Ishikawa (cell line): ENCODE measurements around the gene ITIH1.

Source experiments
- CEBPB ChIP-seq: IDR thresholded peaks from 2 replicates; pipeline ENCODE4 v1.6.1; 2012
- CREB1 ChIP-seq: IDR thresholded peaks from 2 replicates; pipeline ENCODE4 v1.6.1; 2012; ENCODE audit warnings: low read depth
- EP300 ChIP-seq: IDR thresholded peaks from 2 replicates; pipeline ENCODE4 v1.6.1; 2012; ENCODE audit warnings: borderline replicate concordance
- FOXM1 ChIP-seq: IDR thresholded peaks from 2 replicates; pipeline ENCODE4 v1.6.1; 2012; ENCODE audit warnings: low read depth, borderline replicate concordance
- NFIC ChIP-seq: IDR thresholded peaks from 2 replicates; pipeline ENCODE4 v1.6.1; 2012
- RAD21 ChIP-seq: IDR thresholded peaks from 2 replicates; pipeline ENCODE4 v1.6.1; 2012; ENCODE audit warnings: low read depth
- TCF12 ChIP-seq: IDR thresholded peaks from 2 replicates; pipeline ENCODE4 v1.6.1; 2012; ENCODE audit warnings: low read depth
- TEAD4 ChIP-seq: IDR thresholded peaks from 2 replicates; pipeline ENCODE4 v1.6.1; 2012
- YY1 ChIP-seq: IDR thresholded peaks from 2 replicates; pipeline ENCODE4 v1.6.1; 2012; ENCODE audit warnings: low read depth
- ZBTB7A ChIP-seq: IDR thresholded peaks from 2 replicates; pipeline ENCODE4 v1.6.1; 2012; ENCODE audit warnings: low read depth
- TF ChIP-seq, protein P1 (sequence below): IDR thresholded peaks from 2 replicates; pipeline ENCODE4 v1.6.1; 2012
- TF ChIP-seq, protein P2 (sequence below): IDR thresholded peaks from 2 replicates; pipeline ENCODE4 v1.6.1; 2012; ENCODE audit warnings: low read depth, mild to moderate bottlenecking
- TF ChIP-seq, protein P3 (sequence below): IDR thresholded peaks from 2 replicates; pipeline ENCODE4 v1.6.1; 2012

ITIH1 gene

DNA sequence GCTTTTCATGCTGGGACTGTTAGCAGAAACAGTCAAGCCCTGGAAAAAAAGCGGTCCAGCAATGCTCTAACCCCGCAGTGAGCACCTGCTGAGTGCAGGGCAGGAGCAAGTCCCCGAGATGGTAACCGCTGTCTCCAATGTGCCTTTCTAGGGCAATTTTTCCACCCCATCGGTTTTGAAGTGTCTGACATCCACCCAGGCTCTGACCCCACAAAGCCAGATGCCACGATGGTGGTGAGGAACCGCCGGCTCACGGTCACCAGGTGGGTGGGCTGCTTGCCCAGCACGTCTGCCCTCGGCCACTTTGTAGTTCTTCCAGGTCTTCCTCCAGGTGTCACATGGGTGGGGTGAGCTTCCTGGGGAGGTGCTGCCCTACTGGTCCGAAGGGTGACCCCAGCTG is 14.0 kb downstream of the ITIH1 start:
- TF ChIP-seq, protein P1, sequence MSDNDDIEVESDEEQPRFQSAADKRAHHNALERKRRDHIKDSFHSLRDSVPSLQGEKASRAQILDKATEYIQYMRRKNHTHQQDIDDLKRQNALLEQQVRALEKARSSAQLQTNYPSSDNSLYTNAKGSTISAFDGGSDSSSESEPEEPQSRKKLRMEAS = no peak
- TF ChIP-seq, protein P2, sequence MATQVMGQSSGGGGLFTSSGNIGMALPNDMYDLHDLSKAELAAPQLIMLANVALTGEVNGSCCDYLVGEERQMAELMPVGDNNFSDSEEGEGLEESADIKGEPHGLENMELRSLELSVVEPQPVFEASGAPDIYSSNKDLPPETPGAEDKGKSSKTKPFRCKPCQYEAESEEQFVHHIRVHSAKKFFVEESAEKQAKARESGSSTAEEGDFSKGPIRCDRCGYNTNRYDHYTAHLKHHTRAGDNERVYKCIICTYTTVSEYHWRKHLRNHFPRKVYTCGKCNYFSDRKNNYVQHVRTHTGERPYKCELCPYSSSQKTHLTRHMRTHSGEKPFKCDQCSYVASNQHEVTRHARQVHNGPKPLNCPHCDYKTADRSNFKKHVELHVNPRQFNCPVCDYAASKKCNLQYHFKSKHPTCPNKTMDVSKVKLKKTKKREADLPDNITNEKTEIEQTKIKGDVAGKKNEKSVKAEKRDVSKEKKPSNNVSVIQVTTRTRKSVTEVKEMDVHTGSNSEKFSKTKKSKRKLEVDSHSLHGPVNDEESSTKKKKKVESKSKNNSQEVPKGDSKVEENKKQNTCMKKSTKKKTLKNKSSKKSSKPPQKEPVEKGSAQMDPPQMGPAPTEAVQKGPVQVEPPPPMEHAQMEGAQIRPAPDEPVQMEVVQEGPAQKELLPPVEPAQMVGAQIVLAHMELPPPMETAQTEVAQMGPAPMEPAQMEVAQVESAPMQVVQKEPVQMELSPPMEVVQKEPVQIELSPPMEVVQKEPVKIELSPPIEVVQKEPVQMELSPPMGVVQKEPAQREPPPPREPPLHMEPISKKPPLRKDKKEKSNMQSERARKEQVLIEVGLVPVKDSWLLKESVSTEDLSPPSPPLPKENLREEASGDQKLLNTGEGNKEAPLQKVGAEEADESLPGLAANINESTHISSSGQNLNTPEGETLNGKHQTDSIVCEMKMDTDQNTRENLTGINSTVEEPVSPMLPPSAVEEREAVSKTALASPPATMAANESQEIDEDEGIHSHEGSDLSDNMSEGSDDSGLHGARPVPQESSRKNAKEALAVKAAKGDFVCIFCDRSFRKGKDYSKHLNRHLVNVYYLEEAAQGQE = no peak
- no peak for TF ChIP-seq YY1

DNA sequence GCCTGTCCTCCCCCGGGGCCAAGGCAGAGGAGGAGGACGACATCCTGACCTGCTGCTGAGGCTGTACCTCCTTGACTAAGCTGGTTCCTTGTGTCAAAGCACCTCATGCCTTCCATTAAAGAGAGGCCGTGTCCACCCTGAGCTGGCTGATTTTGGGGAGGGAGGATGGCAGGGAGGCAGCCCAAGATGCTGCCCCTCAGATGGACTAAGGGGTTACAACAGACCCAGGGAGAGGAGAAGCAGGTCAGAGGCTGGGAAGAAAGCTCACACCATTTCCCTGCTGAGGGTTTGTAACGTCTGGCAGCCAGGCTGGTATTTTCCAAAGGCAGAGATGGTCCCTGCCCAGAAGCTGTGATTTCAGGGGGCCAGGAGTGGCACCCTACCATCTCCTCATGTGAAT is 14.5 kb downstream of the ITIH1 start:
- TF ChIP-seq, protein P1 = no peak
- no peak for TF ChIP-seq NFIC
- TF ChIP-seq, protein P2 = no peak
- TF ChIP-seq YY1 = no peak

DNA sequence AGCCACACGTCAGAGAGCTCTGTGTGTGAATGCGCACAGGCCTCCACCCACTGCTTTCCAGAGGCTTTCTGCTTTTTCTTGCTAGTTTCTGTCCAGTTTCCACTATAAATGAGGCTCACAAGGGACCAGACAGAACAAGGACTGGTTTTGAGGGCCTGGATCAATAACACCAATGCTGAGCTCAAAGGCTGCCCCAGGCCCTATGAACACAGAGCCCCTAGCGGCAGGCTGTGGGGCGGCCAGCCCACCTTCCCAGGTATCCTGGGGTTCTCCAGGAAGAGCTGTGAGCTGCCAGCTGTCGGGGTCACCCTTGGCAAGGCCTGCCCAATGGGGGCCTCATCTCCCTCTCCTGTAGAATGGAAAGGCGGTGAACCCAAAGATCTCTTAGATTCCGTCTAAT is 15.0 kb downstream of the ITIH1 start:
- TF ChIP-seq CREB1 = no peak
- TF ChIP-seq NFIC = no peak
- no peak for TF ChIP-seq TCF12
- TF ChIP-seq RAD21 = no peak
- no peak for TF ChIP-seq ZBTB7A
- no peak for TF ChIP-seq FOXM1
- no peak for TF ChIP-seq CEBPB
- TF ChIP-seq YY1 = no peak
- TF ChIP-seq EP300 = no peak
- TF ChIP-seq, protein P1 = no peak
- TF ChIP-seq, protein P3, sequence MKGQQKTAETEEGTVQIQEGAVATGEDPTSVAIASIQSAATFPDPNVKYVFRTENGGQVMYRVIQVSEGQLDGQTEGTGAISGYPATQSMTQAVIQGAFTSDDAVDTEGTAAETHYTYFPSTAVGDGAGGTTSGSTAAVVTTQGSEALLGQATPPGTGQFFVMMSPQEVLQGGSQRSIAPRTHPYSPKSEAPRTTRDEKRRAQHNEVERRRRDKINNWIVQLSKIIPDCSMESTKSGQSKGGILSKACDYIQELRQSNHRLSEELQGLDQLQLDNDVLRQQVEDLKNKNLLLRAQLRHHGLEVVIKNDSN = no peak

DNA sequence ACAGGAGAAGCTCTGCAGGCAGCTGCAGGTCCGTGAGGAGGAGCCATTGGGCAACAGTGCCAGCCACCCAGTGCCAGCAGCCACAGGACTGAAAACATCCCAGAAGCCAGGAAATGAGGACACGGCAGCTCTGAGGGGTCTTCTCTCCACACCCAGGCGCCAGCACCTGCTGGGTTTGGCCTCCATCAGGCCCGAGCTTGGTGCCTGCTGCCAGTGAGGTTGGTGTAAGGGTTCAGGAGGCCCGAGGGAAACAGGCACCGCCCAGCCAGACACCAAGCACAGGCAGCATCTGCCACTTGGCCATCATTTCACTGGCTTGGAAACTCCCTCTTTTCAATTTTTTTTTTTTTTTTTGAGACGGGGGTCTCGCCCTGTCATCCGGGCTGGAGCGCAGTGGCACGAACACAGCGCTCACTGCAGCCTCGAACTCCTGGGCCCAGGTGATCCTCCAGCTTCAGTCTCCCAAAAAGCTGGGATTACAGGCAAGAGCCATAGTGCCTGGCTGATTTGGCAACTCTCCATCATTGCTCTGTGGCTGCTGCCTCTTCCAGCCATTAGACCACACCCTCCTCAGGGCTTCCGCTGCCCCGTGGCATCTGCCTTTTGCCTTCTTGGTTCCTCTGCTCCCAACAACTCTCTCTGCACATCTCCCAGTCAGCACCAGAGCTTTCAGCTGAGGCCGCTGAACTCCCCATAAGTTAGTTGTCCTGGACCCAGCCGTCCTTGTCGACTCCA is 15.7 kb downstream of the ITIH1 start:
- TF ChIP-seq, protein P1 = no peak
- TF ChIP-seq ZBTB7A = no peak
- no peak for TF ChIP-seq RAD21
- no peak for TF ChIP-seq YY1
- no peak for TF ChIP-seq CEBPB

DNA sequence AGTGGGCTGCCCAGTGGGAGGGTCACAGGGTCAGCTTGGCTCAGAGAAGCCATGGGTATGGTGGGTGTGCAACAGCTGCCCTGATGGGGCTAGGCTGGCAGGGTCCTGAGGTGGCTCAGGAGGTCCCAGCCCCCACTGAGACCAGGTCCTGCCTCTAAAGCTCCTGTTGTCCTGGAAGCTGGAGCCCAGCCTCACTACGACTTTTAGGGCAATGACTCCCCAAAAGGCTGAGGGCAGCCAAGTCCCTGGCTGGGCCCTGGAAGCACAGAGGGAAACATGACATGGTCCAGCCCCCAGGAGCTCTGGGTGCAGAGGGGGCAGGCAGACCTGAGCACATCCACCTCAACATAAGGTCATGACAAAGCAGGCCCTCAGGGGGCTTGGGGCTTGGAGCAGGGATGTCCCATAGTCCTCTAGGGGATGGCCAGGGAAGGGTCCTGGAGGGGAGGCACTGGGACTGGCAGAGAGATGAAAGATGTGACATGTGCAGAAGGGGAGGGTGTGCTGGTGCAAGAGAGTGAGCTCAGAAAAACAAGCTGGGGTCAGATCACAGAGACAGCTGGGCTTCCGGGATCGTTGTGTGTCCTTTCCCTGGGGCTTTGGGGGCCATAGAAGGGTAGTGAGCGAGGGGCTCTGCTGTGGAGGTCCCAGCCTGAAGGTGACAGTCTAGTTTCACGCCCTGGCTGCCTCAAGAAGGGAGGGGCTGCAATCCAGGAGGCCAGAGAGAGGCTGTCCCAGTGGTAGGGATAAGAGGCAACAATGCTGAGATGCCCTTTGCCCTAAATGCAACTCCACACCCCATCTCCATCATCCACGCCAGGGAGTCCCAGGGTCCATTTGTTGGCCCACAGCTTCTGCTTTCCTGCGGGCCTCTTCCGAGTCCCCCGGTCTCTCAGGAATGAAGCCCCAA is 16.6 kb downstream of the ITIH1 start:
- no peak for TF ChIP-seq FOXM1
- no peak for TF ChIP-seq NFIC
- no peak for TF ChIP-seq CEBPB
- TF ChIP-seq, protein P3 = no peak
- TF ChIP-seq, protein P1 = no peak
- TF ChIP-seq TEAD4 = no peak

DNA sequence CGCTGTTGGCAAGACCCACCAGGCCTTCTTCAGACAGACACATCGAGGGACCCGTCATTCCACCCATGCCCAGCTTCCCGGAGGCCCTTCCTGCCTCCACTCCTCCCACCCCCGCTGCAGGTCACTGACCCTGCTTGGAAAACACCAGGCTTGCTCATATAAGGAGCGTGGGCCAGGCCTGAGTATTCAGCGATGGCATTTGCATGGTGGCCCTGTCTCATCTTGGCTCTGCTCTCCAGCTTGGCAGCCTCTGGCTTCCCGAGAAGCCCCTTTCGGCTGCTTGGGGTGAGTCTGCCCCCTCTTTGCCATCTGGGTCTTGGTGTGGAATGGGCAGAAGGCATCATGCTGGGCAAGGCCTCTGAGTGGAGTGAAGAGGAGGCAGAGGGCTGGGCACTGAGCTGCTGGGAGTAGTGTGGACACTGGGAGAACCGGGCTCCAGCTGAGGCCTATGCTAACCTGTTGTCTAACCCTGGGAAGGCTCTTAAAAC is 17.3 kb downstream of the ITIH1 start, which contains the start of gene ITIH3:
ITIH3 (plus strand) TSS at position 185 of the 488 bp plus-strand sequence; CDS start at position 193, 8 bp downstream.
- TF ChIP-seq YY1 (no peak), TEAD4 (no peak), RAD21 (no peak), FOXM1 (no peak)
